Left ventricle myocardium inferior (tissue), 1 donor: Measurements from ENCODE around the gene TMEM181. TPM values are rescaled to one million over a fixed set of nuclear protein-coding genes. Genes with fewer than 3 reads are reported as not detected.

Experiments
- DNase-seq: peaks from one replicate; pipeline ENCODE4 v3.0.0-alpha.2; 2020
- H3K27ac ChIP-seq: fragments of 200-600 bp; replicated peaks from 2 replicates; pipeline ENCODE4 v1.8.0; 2021
- H3K27me3 ChIP-seq: fragments of 200-600 bp; 2 replicates; pipeline ENCODE4 v1.8.0; 2021; ENCODE audit warnings: low read depth
- H3K36me3 ChIP-seq: fragments of 200-600 bp; 2 replicates; pipeline ENCODE4 v1.8.0; 2021
- H3K4me1 ChIP-seq: fragments of 200-600 bp; 2 replicates; pipeline ENCODE4 v1.8.0; 2021
- H3K4me3 ChIP-seq: fragments of 200-600 bp; 2 replicates; pipeline ENCODE4 v1.8.0; 2021; ENCODE audit warnings: mild to moderate bottlenecking, moderate library complexity
- H3K9me3 ChIP-seq: fragments of 200-600 bp; replicated peaks from 2 replicates; pipeline ENCODE4 v1.8.0; 2021
- intact Hi-C: fragments of 100-400 bp; cut with micrococcal nuclease; formaldehyde crosslinking; loops from one replicate; pipeline ENCODE4 v1.11.0; 2022
- total RNA-seq: library from RNA; stranded (reverse); fragmentation: NEBNext Ultra II Directional; extraction: Animal tissue kit (Norgen Biotek cat#: 25700); gene quantifications from one replicate; pipeline ENCODE4 v1.2.1, GENCODE V29; 2021
- TF ChIP-seq, protein P1 (sequence below): fragments of 200-600 bp; IDR thresholded peaks from 2 replicates; pipeline ENCODE4 v1.8.0; 2021; ENCODE audit warnings: antibody characterized with exemption, mild to moderate bottlenecking, borderline replicate concordance
- donor health status: DM: no; HTN: yes; CAD: no; lungs with severe emphysema.

The TMEM181 gene
- total RNA-seq, 1 donor from 2014 or later = 8.8 TPM

GRCh38 chr6:158584236-158584651, 24.4 kb downstream of the TMEM181 start:
- TF ChIP-seq, protein P1, sequence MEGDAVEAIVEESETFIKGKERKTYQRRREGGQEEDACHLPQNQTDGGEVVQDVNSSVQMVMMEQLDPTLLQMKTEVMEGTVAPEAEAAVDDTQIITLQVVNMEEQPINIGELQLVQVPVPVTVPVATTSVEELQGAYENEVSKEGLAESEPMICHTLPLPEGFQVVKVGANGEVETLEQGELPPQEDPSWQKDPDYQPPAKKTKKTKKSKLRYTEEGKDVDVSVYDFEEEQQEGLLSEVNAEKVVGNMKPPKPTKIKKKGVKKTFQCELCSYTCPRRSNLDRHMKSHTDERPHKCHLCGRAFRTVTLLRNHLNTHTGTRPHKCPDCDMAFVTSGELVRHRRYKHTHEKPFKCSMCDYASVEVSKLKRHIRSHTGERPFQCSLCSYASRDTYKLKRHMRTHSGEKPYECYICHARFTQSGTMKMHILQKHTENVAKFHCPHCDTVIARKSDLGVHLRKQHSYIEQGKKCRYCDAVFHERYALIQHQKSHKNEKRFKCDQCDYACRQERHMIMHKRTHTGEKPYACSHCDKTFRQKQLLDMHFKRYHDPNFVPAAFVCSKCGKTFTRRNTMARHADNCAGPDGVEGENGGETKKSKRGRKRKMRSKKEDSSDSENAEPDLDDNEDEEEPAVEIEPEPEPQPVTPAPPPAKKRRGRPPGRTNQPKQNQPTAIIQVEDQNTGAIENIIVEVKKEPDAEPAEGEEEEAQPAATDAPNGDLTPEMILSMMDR = no peak
- no peak overlapping the region for H3K27ac ChIP-seq
- peaks cover 41% of the 10 kb centered on the region for H3K36me3 ChIP-seq
- H3K9me3 ChIP-seq = no peaks in the 10 kb centered on the region
- intact Hi-C loops = no loop called here
- H3K4me1 ChIP-seq = peaks cover 4% of the 10 kb centered on the region
- no peak for DNase-seq
- H3K27me3 ChIP-seq = no peaks in the 10 kb centered on the region
- H3K4me3 ChIP-seq = no peak overlapping the region

- Histone ChIP-seq H3K9me3 (no peaks in the 10 kb centered on the region), H3K4me3 (no peak overlapping the region), H3K4me1 (peaks cover 4% of the 10 kb centered on the region), H3K27ac (no peak overlapping the region), H3K27me3 (no peaks in the 10 kb centered on the region), H3K36me3 (peaks cover 64% of the 10 kb centered on the region)
- TF ChIP-seq, protein P1 = no peak
- intact Hi-C loops = no loop called here
- DNase-seq = no peak
These were observed 26.8 kb downstream of the TMEM181 start for GRCh38 chr6:158586652-158587051.

GRCh38 chr6:158589366-158589765, 29.5 kb downstream of the TMEM181 start:
- Histone ChIP-seq H3K4me1 (peaks cover 4% of the 10 kb centered on the region), H3K36me3 (peaks cover 92% of the 10 kb centered on the region), H3K4me3 (no peak overlapping the region), H3K9me3 (no peaks in the 10 kb centered on the region), H3K27me3 (no peaks in the 10 kb centered on the region), H3K27ac (no peak overlapping the region)
- intact Hi-C loops = no loop called here
- DNase-seq = no peak
- TF ChIP-seq, protein P1 = no peak

GRCh38 chr6:158591134-158591809, 31.4 kb downstream of the TMEM181 start:
- H3K36me3 ChIP-seq = peaks cover 81% of the 10 kb centered on the region
- H3K27ac ChIP-seq = no peak overlapping the region
- no peaks in the 10 kb centered on the region for H3K27me3 ChIP-seq
- TF ChIP-seq, protein P1 = no peak
- no peak overlapping the region for H3K4me3 ChIP-seq
- no peak for DNase-seq
- intact Hi-C loops = no loop called here
- no peaks in the 10 kb centered on the region for H3K9me3 ChIP-seq
- H3K4me1 ChIP-seq = peaks cover 4% of the 10 kb centered on the region

GRCh38 chr6:158591810-158592209, 31.9 kb downstream of the TMEM181 start:
- H3K27me3 ChIP-seq = no peaks in the 10 kb centered on the region
- H3K4me1 ChIP-seq = peaks cover 4% of the 10 kb centered on the region
- H3K4me3 ChIP-seq = no peak overlapping the region
- intact Hi-C loops = no loop called here
- no peaks in the 10 kb centered on the region for H3K9me3 ChIP-seq
- TF ChIP-seq, protein P1 = no peak
- peaks cover 76% of the 10 kb centered on the region for H3K36me3 ChIP-seq
- no peak for DNase-seq
- no peak overlapping the region for H3K27ac ChIP-seq
